ENCODE measurements around the gene TCF4. TPM values are rescaled to one million over a fixed set of nuclear protein-coding genes. Genes with fewer than 3 reads are reported as not detected.
A peak's percentile ranks its signal among the peaks of the same experiment; 100 is the strongest.

Gene TCF4
- total and polyA plus RNA-seq, 10 donors: 14.6 to 200 (median 153) TPM

DNA sequence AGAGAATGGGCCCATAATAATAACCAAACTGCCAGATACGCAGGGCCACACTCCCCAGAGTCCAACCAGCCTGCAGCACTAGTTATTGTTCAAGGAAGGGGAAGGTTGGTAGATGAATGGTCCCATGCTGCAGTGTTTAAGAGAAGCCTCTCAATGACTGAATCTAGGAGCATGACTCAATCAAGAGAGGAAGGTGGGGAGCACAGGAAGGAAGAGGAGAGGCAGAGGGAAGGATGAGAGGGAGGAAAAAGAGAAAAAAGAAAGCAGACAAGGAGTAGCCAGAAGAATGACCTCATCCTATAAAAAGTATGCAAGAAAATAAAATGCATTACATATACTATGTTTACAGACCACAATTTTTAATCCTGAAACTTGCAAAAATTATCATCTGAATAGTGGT, 174.5 kb downstream of the TCF4 start:
- Histone ChIP-seq H3K9me3 (no peaks in the 10 kb centered on the region), H3K4me1 (peaks cover 0 to 29% (median 10%) of the 10 kb centered on the region in 6 donors), H3K27ac (peak overlapping the region in 2 of 8 donors; percentile 11 to 22), H3K36me3 (no peaks in the 10 kb centered on the region), H3K4me3 (no peak overlapping the region), H3K27me3 (replicated peaks in 1 of 7) (no peaks in the 10 kb centered on the region)
- TF ChIP-seq CTCF (IDR thresholded peaks at IDR 0.05 in 8 of 11, conservative IDR thresholded peaks at IDR 0.05 in 3 of 11) (no peak), POLR2AphosphoS5 (IDR thresholded peaks at IDR 0.05) (no peak), POLR2A (IDR thresholded peaks at IDR 0.05) (no peak)
- DNase-seq: no peak
- WGBS, 5 donors: 90 to 97% (median 91%) methylated on average over 1 of the region's 1 CpG
- intact Hi-C loops (cut with DNase I; ENCODE audit: low total_unique reads): loop anchor here (10.0 kb wide), 4 partner anchors 61 to 1161 kb away; partner anchors contain the start of gene TCF4

DNA sequence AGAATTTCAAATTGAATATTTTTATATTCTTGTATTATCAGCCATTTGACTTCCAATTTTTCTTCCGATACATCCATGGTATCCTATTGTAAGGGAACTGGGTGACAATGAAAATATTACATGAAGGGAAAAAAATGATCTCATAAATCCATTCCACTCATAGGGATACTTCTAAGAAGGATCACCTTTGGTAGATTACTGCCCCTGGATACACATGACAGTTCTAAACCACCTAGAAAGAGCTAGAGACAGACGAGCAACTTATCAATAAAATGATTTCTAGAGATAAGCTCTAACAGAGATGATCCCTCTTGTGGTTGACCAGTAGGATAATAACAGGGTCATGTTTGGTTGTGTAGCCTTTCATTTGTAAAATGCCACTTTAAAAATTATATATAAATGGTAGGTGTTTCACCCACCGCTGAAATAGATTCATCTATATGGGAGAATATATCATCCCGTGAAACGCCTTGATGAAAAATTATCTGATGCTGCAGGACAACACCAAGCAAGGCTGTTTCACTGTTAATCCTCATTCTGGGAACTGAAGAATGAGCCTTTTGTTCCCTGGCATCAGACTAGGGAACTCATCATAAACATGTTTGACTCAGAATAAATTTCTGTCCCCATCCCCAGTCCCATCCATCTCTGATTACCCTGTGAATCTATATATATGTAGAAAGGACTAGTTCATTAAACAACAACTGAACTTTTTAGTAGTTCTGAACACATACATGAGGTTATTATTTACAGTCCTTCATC, 180.0 kb downstream of the TCF4 start:
- peaks cover 0 to 24% (median 7%) of the 10 kb centered on the region in 6 donors for H3K4me1 ChIP-seq
- H3K36me3 ChIP-seq: no peaks in the 10 kb centered on the region
- no peak overlapping the region for H3K27ac ChIP-seq
- intact Hi-C loops (cut with DNase I; ENCODE audit: low total_unique reads): no loop called here
- WGBS, 5 donors: 93 to 98% (median 95%) methylated on average over 5 of the region's 5 CpGs
- TF ChIP-seq POLR2A (IDR thresholded peaks at IDR 0.05): no peak
- TF ChIP-seq CTCF (IDR thresholded peaks at IDR 0.05 in 8 of 11, conservative IDR thresholded peaks at IDR 0.05 in 3 of 11): no peak
- TF ChIP-seq POLR2AphosphoS5 (IDR thresholded peaks at IDR 0.05): no peak
- DNase-seq: no peak
- no peaks in the 10 kb centered on the region for H3K9me3 ChIP-seq
- no peaks in the 10 kb centered on the region for H3K27me3 ChIP-seq (replicated peaks in 1 of 7)
- H3K4me3 ChIP-seq: no peak overlapping the region

- Histone ChIP-seq H3K36me3 (no peaks in the 10 kb centered on the region), H3K27ac (no peak overlapping the region), H3K4me1 (peaks cover 0 to 30% (median 8%) of the 10 kb centered on the region in 6 donors), H3K9me3 (no peaks in the 10 kb centered on the region), H3K4me3 (no peak overlapping the region), H3K27me3 (replicated peaks in 1 of 7) (no peaks in the 10 kb centered on the region)
- 93 to 97% (median 95%) methylated on average over 10 of the region's 10 CpGs for WGBS, 5 donors
- intact Hi-C loops (cut with DNase I; ENCODE audit: low total_unique reads): no loop called here
- DNase-seq: no peak
- TF ChIP-seq CTCF (IDR thresholded peaks at IDR 0.05 in 8 of 11, conservative IDR thresholded peaks at IDR 0.05 in 3 of 11) (no peak), POLR2AphosphoS5 (IDR thresholded peaks at IDR 0.05) (no peak), POLR2A (IDR thresholded peaks at IDR 0.05) (no peak)
These were observed 180.8 kb downstream of the TCF4 start for GRCh38 chr18:55407191-55407590.

DNA sequence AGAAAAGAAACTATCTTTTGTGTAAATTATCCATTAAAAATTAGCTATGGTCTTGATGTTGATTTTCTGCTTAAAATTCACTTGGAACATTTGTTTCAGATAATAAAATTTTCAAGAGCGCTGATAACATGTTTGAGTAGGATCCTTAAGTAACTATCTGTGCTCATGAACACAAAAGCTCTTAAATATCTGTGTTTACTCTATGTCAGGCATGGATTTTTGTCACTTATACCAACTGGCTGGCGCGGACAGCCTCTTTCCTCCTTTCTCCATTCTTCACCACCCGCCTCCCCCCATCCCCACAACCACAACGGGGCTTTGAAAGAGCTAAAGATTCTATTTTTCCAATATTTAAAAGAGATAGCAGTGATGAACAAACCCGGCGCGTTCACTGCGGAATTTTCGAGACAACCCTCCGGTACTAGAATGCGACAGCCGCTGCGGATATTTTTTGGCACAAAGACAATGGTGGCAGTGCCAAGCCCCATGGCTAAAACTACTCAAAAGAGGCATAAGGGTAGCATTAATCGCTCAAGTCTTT, 181.5 kb downstream of the TCF4 start:
- H3K27ac ChIP-seq: peak overlapping the region in 1 of 8 donors; percentile 80
- 93 to 97% (median 96%) methylated on average over 15 of the region's 15 CpGs for WGBS, 5 donors
- TF ChIP-seq POLR2AphosphoS5 (IDR thresholded peaks at IDR 0.05) (no peak), CTCF (IDR thresholded peaks at IDR 0.05 in 8 of 11, conservative IDR thresholded peaks at IDR 0.05 in 3 of 11) (no peak), POLR2A (IDR thresholded peaks at IDR 0.05) (no peak)
- intact Hi-C loops (cut with DNase I; ENCODE audit: low total_unique reads): no loop called here
- H3K36me3 ChIP-seq: no peaks in the 10 kb centered on the region
- no peaks in the 10 kb centered on the region for H3K27me3 ChIP-seq (replicated peaks in 1 of 7)
- H3K4me3 ChIP-seq: no peak overlapping the region
- peaks cover 0 to 37% (median 8%) of the 10 kb centered on the region in 6 donors for H3K4me1 ChIP-seq
- no peaks in the 10 kb centered on the region for H3K9me3 ChIP-seq
- DNase-seq: no peak

Measured in spleen (tissue), 11 donors.